ENCODE data around the gene PDE7B. TPM values are rescaled to one million over a fixed set of nuclear protein-coding genes. Genes with fewer than 3 reads are reported as not detected.

PDE7B gene
- total and polyA plus RNA-seq, 2 of the 13 experiments (the other 11 are each of a cell fraction or from before 2014, with no cell fraction given), result not detected

GRCh38 chr6:136148051-136148450 lies 296.6 kb downstream of the PDE7B start:
- intact Hi-C loops (cut with micrococcal nuclease; ENCODE audit: unreplicated experiment), result no loop called here
- H2AFZ ChIP-seq (ENCODE audit: low read length), result no peak overlapping the region
- ATAC-seq, result no peak
- no peak overlapping the region for H3K4me3 ChIP-seq (replicated peaks in 1 of 3; ENCODE audit: insufficient read depth in 1 of 3, low read depth in 2 of 3, low read length in 3 of 3)
- H3K9me3 ChIP-seq (ENCODE audit: low read length), result no peaks in the 10 kb centered on the region
- no peaks in the 10 kb centered on the region for H4K20me1 ChIP-seq (ENCODE audit: insufficient read depth, low read length)
- H3K9ac ChIP-seq (ENCODE audit: insufficient read depth, low read depth, low read length), result no peak overlapping the region
- no TSS peak for BruUV-seq (replicated peaks)
- in situ Hi-C loops (cut with HindIII; ENCODE audit: extremely low pct_ligation_motif_present, low pct_unique_long_range_greater_than_20kb), result no loop called here
- DNase-seq (ENCODE audit: low spot score), result no peak
- FAIRE-seq, result no peak
- ChIA-PET CTCF (ENCODE audit: low intra/inter-chr PET ratio, low total read pairs) (no interaction called here), POLR2A (no interaction called here)
- no peaks in the 10 kb centered on the region for H3K4me1 ChIP-seq (ENCODE audit: insufficient read depth, low read length)
- no peak overlapping the region for H3K4me2 ChIP-seq (ENCODE audit: low read depth, low read length)
- no peaks in the 10 kb centered on the region for H3K27me3 ChIP-seq (ENCODE audit: control insufficient read depth in 1 of 2, insufficient read depth in 2 of 2, low read length in 2 of 2)
- no peaks in the 10 kb centered on the region for H3K79me2 ChIP-seq (ENCODE audit: insufficient read depth, low read length)
- H3K27ac ChIP-seq (ENCODE audit: extremely low read length, insufficient read depth, low read length), result no peak overlapping the region
- no peaks in the 10 kb centered on the region for H3K36me3 ChIP-seq (replicated peaks in 1 of 2; ENCODE audit: control insufficient read depth in 1 of 2, insufficient read depth in 2 of 2, low read length in 2 of 2)
- no peak for TF ChIP-seq ZNF687 (CRISPR knock-in tag; IDR thresholded peaks at IDR 0.05)
- 8% methylated on average over 1 of the region's 1 CpG for WGBS (ENCODE audit: low lambda C conversion rate)

DNA sequence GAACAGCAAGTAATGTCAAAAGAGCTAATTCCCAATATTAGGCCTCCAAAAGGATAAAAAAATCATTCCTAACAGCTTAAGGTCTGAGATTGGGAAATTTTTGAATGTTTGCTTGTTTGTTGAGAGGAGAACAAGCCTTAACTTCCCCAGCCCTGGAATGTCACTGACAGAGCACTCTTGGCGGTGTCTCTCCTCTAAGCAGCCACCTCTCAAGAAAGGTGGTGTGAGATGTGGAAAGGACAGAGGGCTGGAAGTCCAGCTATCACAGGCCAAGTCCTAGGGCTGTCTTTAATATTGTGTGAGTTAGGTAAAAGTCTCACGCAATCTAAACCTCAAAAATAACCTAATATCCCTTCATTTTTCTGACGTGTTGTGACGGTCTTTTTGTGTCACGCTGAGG lies 297.0 kb downstream of the PDE7B start:
- no peak for ATAC-seq
- POLR2A ChIA-PET, result no interaction called here
- TF ChIP-seq ZNF256 (CRISPR knock-in tag; conservative IDR thresholded peaks at IDR 0.05), result no peak
- no peak for TF ChIP-seq ZNF577 (CRISPR knock-in tag; IDR thresholded peaks at IDR 0.05; ENCODE audit: borderline replicate concordance, low read depth)
- TF ChIP-seq AGO2 (optimal IDR thresholded peaks at IDR 0.05; ENCODE audit: low read depth, low read length), result no peak
- TF ChIP-seq ZFP1 (CRISPR knock-in tag; IDR thresholded peaks at IDR 0.05), result no peak
- TF ChIP-seq, protein P1, sequence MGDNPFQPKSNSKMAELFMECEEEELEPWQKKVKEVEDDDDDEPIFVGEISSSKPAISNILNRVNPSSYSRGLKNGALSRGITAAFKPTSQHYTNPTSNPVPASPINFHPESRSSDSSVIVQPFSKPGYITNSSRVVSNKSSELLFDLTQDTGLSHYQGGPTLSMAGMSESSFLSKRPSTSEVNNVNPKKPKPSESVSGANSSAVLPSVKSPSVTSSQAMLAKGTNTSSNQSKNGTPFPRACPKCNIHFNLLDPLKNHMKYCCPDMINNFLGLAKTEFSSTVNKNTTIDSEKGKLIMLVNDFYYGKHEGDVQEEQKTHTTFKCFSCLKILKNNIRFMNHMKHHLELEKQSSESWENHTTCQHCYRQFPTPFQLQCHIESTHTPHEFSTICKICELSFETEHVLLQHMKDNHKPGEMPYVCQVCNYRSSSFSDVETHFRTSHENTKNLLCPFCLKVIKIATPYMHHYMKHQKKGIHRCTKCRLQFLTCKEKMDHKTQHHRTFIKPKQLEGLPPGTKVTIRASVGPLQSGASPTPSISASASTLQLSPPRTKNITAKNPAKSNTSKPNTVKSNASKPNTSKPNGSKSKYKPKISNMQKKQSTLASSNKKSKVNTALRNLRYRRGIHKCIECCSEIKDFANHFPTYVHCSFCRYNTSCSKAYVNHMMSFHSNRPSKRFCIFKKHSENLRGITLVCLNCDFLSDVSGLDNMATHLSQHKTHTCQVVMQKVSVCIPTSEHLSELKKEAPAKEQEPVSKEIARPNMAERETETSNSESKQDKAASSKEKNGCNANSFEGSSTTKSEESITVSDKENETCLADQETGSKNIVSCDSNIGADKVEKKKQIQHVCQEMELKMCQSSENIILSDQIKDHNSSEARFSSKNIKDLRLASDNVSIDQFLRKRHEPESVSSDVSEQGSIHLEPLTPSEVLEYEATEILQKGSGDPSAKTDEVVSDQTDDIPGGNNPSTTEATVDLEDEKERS (CRISPR knock-in tag; IDR thresholded peaks at IDR 0.05), result no peak
- no peak for TF ChIP-seq IRX3 (CRISPR knock-in tag; IDR thresholded peaks at IDR 0.05; ENCODE audit: borderline replicate concordance, low read depth)
- TF ChIP-seq, protein P2, sequence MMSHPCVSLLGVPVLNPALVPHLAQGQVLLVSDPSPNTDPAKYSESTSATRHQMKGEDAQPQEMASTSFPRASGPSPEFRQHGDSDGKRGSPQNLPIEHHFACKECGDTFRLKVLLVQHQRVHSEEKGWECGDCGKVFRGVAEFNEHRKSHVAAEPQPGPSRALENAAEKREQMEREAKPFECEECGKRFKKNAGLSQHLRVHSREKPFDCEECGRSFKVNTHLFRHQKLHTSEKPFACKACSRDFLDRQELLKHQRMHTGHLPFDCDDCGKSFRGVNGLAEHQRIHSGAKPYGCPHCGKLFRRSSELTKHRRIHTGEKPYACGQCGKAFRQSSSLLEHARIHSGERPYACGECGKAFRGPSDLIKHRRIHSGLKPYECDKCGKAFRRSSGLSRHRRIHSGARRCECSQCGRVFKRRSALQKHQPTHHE (CRISPR knock-in tag; IDR thresholded peaks at IDR 0.05; ENCODE audit: borderline replicate concordance), result no peak
- no peak for TF ChIP-seq WIZ (CRISPR knock-in tag; IDR thresholded peaks at IDR 0.05)
- TF ChIP-seq ZNF383 (CRISPR knock-in tag; IDR thresholded peaks at IDR 0.05; ENCODE audit: borderline replicate concordance), result no peak

More for the DNA sequence above, 297.0 kb downstream of the PDE7B start:
- no peaks in the 10 kb centered on the region for H3K4me1 ChIP-seq (ENCODE audit: insufficient read depth, low read length)
- 59% methylated on average over 5 of the region's 5 CpGs for WGBS (ENCODE audit: low lambda C conversion rate)
- no peak overlapping the region for H3K4me2 ChIP-seq (ENCODE audit: low read depth, low read length)
- no peak overlapping the region for H3K4me3 ChIP-seq (replicated peaks in 1 of 3; ENCODE audit: insufficient read depth in 1 of 3, low read depth in 2 of 3, low read length in 3 of 3)
- no peak overlapping the region for H3K9ac ChIP-seq (ENCODE audit: insufficient read depth, low read depth, low read length)
- CTCF ChIA-PET (ENCODE audit: low intra/inter-chr PET ratio, low total read pairs), result no interaction called here
- H4K20me1 ChIP-seq (ENCODE audit: insufficient read depth, low read length), result no peaks in the 10 kb centered on the region
- H2AFZ ChIP-seq (ENCODE audit: low read length), result no peak overlapping the region
- in situ Hi-C loops (cut with HindIII; ENCODE audit: extremely low pct_ligation_motif_present, low pct_unique_long_range_greater_than_20kb) (no loop called here), intact Hi-C loops (cut with micrococcal nuclease; ENCODE audit: unreplicated experiment) (no loop called here)
- H3K27ac ChIP-seq (ENCODE audit: extremely low read length, insufficient read depth, low read length), result no peak overlapping the region
- no peaks in the 10 kb centered on the region for H3K9me3 ChIP-seq (ENCODE audit: low read length)
- no peak for DNase-seq (ENCODE audit: low spot score)
- FAIRE-seq, result no peak
- no peaks in the 10 kb centered on the region for H3K36me3 ChIP-seq (replicated peaks in 1 of 2; ENCODE audit: control insufficient read depth in 1 of 2, insufficient read depth in 2 of 2, low read length in 2 of 2)
- no peaks in the 10 kb centered on the region for H3K79me2 ChIP-seq (ENCODE audit: insufficient read depth, low read length)
- no peaks in the 10 kb centered on the region for H3K27me3 ChIP-seq (ENCODE audit: control insufficient read depth in 1 of 2, insufficient read depth in 2 of 2, low read length in 2 of 2)
- no TSS peak for BruUV-seq (replicated peaks)
